WERI-Rb-1 (cell line): ENCODE results near the gene KXD1.

Experiments
- DNase-seq: peaks from one replicate; pipeline ENCODE4 v3.0.0-alpha.2; 2020
- H3K27ac ChIP-seq: fragments of 250-450 bp; sonication (Bioruptor Pico); 2 replicates; pipeline ENCODE4 v1.5.1; 2020; ENCODE audit warnings: mild to moderate bottlenecking, moderate library complexity
- H3K27me3 ChIP-seq: fragments of 250-450 bp; sonication (Bioruptor Pico); 2 replicates; pipeline ENCODE4 v1.5.1; 2021; ENCODE audit warnings: mild to moderate bottlenecking, low read depth, moderate library complexity; ENCODE audit not compliant: insufficient read depth, severe bottlenecking
- H3K36me3 ChIP-seq: fragments of 250-450 bp; sonication (Bioruptor Pico); 2 replicates; pipeline ENCODE4 v1.5.1; 2020; ENCODE audit warnings: mild to moderate bottlenecking, moderate library complexity
- H3K4me3 ChIP-seq: 2 replicates; pipeline ENCODE4 v1.5.1; 2011; ENCODE audit warnings: low read depth, mild to moderate bottlenecking, control low read depth, low read length
- H3K9me3 ChIP-seq: fragments of 250-450 bp; sonication (Bioruptor Pico); 2 replicates; pipeline ENCODE4 v1.5.1; 2021; ENCODE audit warnings: mild to moderate bottlenecking, moderate library complexity; ENCODE audit not compliant: severe bottlenecking
- TF ChIP-seq, protein P1 (sequence below): IDR thresholded peaks from 2 replicates; pipeline ENCODE4 v1.5.1; 2011; ENCODE audit warnings: low read depth, mild to moderate bottlenecking, control low read depth, inconsistent platforms, low read length

Gene KXD1

DNA sequence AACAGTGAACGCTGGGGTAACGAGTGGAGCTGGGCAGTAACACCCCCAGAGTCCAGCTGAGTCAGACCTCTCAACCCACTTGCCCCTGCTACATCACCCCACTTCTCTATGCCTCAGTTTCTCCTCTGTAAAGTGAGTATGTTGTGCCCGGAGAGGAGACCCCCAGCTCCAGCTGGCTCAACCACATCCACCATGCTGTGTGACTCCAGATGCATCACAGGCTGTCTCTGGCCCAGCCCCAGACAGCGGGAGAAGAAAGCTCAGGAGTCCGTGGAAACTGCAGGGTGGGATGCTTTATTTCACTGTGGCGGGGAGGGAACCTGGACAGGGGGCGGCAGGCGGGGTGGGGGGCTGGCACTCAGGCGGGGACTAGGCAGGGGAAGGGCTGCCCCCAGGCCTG, 26.2 kb upstream of the KXD1 start:
- Histone ChIP-seq H3K36me3 (peaks cover 30% of the 10 kb centered on the region), H3K27me3 (no peaks in the 10 kb centered on the region)
- no peak for DNase-seq

GRCh38 chr19:18532168-18532890, 25.3 kb upstream of the KXD1 start:
- DNase-seq: no peak
- H3K36me3 ChIP-seq: peaks cover 38% of the 10 kb centered on the region
- H3K9me3 ChIP-seq: no peaks in the 10 kb centered on the region
- TF ChIP-seq, protein P1, sequence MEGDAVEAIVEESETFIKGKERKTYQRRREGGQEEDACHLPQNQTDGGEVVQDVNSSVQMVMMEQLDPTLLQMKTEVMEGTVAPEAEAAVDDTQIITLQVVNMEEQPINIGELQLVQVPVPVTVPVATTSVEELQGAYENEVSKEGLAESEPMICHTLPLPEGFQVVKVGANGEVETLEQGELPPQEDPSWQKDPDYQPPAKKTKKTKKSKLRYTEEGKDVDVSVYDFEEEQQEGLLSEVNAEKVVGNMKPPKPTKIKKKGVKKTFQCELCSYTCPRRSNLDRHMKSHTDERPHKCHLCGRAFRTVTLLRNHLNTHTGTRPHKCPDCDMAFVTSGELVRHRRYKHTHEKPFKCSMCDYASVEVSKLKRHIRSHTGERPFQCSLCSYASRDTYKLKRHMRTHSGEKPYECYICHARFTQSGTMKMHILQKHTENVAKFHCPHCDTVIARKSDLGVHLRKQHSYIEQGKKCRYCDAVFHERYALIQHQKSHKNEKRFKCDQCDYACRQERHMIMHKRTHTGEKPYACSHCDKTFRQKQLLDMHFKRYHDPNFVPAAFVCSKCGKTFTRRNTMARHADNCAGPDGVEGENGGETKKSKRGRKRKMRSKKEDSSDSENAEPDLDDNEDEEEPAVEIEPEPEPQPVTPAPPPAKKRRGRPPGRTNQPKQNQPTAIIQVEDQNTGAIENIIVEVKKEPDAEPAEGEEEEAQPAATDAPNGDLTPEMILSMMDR: no peak
- no peak overlapping the region for H3K4me3 ChIP-seq
- no peaks in the 10 kb centered on the region for H3K27me3 ChIP-seq
- H3K27ac ChIP-seq: no peak overlapping the region

More for the DNA sequence above, 26.2 kb upstream of the KXD1 start:
- Histone ChIP-seq H3K9me3 (no peaks in the 10 kb centered on the region), H3K27ac (no peak overlapping the region), H3K4me3 (no peak overlapping the region)
- TF ChIP-seq, protein P1: no peak

DNA sequence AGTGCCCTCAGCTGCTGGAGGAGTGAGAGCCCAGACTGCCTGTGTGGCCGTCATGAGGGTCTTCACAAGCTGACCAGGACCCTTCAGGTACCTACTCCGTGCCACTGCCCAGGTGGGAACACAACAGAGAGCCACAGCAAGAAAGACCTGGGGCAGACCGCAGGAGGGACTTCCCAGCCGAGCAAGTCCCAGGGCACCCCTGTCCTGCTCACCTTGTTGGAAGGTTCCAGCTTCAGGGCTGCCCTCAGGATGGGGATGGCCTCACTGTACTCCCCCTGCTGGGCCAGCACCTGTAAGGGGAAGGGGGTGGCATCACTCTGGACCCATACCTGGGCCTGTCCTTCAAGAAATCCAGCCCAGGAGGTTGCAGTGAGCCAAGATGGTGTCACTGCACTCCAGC, 24.6 kb upstream of the KXD1 start:
- Histone ChIP-seq H3K9me3 (no peaks in the 10 kb centered on the region), H3K36me3 (peaks cover 43% of the 10 kb centered on the region), H3K4me3 (no peak overlapping the region), H3K27ac (no peak overlapping the region), H3K27me3 (no peaks in the 10 kb centered on the region)
- no peak for DNase-seq
- TF ChIP-seq, protein P1: no peak

- H3K9me3 ChIP-seq: no peaks in the 10 kb centered on the region
- no peak for DNase-seq
- no peak overlapping the region for H3K4me3 ChIP-seq
- no peak overlapping the region for H3K27ac ChIP-seq
- no peaks in the 10 kb centered on the region for H3K27me3 ChIP-seq
- TF ChIP-seq, protein P1: no peak
- H3K36me3 ChIP-seq: peaks cover 65% of the 10 kb centered on the region
Measured at GRCh38 chr19:18536475-18536874, 21.2 kb upstream of the KXD1 start.

- peaks cover 61% of the 10 kb centered on the region for H3K36me3 ChIP-seq
- H3K9me3 ChIP-seq: no peaks in the 10 kb centered on the region
- DNase-seq: no peak
Measured at GRCh38 chr19:18537431-18537830, 20.2 kb upstream of the KXD1 start.

More at GRCh38 chr19:18537431-18537830, 20.2 kb upstream of the KXD1 start:
- Histone ChIP-seq H3K4me3 (no peak overlapping the region), H3K27me3 (no peaks in the 10 kb centered on the region), H3K27ac (no peak overlapping the region)
- TF ChIP-seq, protein P1: no peak
